NCI-H2196 treated with DMSO at 0.1 percent for 48 hours (cell line): ENCODE measurements around the gene CSK.

Experiments
- DNase-seq: peaks from one replicate; lab custom pipeline; 2025; ENCODE audit not compliant: unreplicated experiment; lab: John Stamatoyannopoulos, UW

Gene CSK

GRCh38 chr15:74787251-74788041 lies 5.6 kb downstream of the CSK start:
- DNase-seq = no peak

DNA sequence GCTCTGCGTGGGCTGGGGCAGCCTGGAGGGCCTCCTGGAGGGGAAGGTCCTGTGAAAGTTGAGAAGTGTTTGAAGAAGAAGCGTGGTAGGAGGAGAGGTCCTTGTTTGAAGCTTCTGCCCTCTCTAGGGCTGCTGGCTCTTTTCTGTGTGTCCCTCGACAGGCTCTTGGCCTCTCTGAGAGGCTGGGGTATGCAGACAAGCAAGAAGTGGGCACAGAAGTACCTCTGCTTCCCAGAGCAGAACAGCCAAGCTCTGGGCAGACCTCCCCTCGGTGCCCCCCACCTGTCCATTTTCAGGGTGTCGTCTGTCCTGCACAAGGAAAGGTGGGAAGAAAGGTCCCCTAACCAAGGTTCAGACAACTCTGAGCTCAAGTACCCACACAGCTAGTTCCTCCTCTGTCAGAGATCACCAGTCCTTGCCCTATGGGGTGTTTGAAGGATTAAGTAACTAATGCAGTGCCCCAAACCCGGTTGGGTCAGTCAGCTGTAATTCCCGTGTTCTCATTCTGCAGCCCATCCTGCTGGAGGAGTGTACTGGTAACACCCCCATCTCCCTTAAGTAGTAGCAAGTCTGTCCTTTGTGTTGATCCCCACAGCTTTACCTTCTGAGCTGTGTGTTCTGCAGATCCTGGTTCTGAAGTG lies 6.3 kb downstream of the CSK start:
- DNase-seq = no peak

GRCh38 chr15:74788683-74789151 lies 6.8 kb downstream of the CSK start:
- no peak for DNase-seq

DNA sequence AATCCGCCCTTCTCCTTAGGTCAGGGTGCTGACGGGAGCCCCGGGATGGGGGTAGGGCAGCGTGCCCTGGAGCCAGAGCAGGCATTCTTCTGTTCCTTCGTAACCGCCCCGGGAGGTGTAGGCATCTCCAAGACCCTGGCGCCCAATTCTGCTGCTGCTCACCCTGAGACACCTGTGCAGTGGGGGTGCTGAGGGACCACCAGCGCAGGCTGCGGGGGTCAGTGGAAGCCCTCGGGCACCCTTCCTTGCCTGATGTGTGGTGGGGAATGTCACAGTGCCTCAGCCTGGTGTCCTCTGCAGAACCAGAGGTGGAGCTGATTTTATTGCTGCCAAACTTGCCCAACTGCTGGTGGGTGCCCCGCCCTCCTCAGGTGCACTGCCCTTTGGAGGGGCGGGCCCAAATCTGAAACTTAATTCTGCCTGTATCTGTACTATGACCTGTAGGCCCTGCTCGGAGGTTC lies 7.3 kb downstream of the CSK start:
- DNase-seq = no peak

- no peak for DNase-seq
Measured at GRCh38 chr15:74789741-74790079, 7.8 kb downstream of the CSK start.

GRCh38 chr15:74790080-74790916 lies 8.4 kb downstream of the CSK start:
- no peak for DNase-seq

DNA sequence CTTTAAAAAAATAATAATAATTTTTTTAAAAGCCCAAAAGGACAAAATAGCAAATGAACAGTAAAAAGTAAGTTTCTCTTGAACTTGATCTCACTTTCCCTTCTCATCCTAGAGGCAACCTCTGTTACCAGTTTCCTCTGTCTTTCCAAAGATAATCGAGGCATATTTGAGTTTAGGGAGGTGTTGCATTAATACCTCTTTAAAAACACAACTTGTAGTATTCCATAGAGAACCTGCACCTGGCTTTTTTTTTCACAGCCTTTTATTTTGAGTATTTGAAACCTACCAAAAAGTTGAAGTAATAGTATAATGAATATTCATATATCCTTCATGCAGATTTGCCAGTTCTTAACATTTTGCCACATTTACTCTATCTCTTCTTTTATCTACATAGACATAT lies 9.1 kb downstream of the CSK start:
- DNase-seq = no peak

DNA sequence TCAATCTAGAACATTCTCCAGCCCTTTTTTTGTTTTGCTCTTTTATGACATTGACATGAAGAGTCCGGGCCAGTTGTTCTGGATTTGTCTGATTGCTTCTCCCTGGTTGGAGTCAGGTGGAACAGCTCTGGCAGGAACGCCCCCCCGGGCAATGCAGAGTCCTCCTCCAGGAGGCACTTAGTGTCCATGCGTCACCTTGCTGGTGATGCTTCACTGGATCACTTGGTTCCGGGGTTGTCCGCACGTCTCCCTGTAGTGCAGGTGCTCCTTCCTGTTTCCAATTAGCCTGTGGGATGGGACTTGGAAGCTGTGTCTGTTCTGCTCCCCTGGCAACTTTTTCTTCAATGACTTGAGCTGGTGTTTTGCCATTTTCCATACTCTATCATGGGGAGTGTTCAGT lies 9.8 kb downstream of the CSK start:
- no peak for DNase-seq

- no peak for DNase-seq
Measured at GRCh38 chr15:74792227-74793016, 10.5 kb downstream of the CSK start.

DNA sequence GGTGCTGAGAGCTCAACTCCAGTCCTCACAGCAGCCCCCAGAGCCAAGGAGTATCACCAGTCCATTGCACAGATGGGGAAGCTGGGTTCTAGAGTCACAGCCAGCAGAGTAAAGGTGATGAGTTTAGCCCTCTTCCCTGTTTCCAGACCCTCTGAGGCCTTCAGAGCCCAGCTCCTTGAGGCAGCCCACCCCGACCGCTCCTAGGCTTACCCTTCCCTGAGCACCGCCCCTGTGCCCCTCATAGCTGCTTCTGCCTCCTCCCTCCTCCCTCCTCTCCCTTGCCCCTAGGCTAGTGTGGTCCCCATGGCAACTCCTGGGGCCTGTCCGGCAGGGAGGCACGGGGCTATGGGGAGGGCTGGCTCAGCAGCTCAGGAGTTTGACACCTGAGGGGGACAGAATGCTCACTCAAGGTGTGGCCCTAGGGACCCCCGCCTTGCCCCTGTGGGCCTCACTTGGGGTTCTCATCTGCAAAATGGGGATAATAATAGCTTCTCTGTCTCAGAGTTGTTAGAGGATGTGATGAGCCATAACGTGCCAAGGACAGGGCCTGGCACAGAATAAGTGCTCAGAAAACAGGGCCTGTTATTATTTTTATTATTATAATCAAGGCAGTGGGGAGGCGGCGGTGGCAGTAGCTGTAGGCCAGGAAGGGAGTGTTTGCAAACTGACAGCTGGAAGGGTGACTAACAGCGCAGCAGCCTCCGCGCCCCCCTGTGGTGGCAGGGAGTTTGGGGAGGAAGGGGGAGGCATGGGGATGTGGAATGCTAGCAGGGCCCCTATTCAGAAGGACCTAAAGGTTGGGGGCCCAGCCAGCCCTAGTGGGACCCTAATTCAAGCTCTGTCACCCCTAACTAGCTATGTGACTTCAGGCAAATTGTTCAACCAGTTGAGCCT lies 11.5 kb downstream of the CSK start:
- DNase-seq = no peak

GRCh38 chr15:74794248-74794969 lies 12.5 kb downstream of the CSK start:
- DNase-seq = no peak

GRCh38 chr15:74794970-74795349 lies 13.1 kb downstream of the CSK start:
- no peak for DNase-seq

DNA sequence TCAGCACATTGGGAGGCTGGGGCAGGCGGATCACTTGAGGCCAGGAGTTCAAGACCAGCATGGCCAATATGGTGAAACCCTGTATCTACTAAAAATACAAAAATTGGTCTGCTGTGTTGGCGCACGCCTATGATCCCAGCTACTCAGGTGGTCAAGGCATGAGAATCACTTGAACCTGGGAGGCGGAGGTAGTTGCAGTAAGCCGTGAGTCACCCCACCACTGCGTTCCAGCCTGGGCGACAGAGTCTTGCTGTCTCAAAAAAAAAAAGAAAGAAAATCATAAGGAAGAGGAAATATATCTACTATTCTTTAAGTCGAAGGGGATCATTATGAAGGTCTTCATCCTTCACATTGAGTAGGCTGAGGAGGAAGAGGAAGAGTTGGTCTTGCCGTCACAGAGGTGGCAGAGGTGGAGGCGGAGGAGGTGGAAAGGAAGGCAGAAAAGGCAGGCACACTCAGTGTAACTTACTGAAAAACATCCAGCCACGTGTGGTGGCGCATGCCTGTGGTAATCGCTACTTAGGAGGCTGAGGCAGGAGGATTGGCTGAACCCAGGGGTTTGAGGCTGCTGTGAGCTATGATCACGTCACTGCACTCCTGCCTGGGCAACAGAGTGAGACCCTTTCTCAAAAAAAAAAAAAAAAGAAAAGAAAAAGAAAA lies 14.2 kb downstream of the CSK start:
- DNase-seq = no peak

DNA sequence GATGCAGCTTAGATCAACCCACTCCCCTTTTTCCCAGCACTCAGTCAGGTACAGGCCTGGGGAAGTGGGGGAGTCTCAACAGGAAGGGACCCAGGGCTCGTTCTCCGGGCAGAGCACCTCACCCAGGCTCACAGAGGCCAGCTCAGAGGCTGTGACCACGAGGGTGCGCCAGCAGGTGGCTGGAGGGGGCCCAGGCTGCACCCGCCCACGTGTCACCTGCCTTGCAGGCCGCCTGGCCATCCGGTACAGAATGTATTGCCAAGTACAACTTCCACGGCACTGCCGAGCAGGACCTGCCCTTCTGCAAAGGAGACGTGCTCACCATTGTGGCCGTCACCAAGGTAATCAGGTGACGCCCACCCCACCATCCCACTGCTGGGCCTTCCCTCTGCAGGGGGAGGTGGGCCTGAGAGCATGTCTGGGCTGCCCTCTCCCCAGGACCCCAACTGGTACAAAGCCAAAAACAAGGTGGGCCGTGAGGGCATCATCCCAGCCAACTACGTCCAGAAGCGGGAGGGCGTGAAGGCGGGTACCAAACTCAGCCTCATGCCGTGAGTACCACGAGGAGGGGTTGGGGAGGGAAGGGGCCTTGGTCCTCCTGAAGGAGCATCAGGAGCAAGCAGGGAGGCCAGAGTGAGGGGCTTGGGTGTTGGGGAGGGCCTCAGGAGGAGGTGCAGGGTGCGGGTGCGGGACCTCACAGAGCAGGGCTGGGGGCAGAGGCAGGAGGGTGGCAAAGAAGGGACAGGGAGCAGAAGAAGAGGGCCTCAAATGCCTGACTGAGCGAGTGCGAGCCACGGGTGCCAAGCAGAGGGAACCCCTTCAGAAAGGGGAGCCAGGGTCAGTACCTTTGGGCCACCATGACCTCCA lies 16.7 kb downstream of the CSK start:
- no peak for DNase-seq

- DNase-seq = no peak
Measured at GRCh38 chr15:74799255-74799855, 17.5 kb downstream of the CSK start.

- DNase-seq = peak; percentile 62
Measured at GRCh38 chr15:74799856-74800558, 18.1 kb downstream of the CSK start.

GRCh38 chr15:74800559-74801094 lies 18.7 kb downstream of the CSK start:
- DNase-seq = no peak
